GM18517 (cell line): ENCODE results near the gene ARAP1.

Experiments used
- ATAC-seq: cut with Tn5 transposase; IDR thresholded peaks from one replicate; pipeline ENCODE4 v1.9.1; 2021; ENCODE audit warnings: mild to moderate bottlenecking, moderate library complexity; ENCODE audit not compliant: unreplicated experiment

Gene ARAP1

DNA sequence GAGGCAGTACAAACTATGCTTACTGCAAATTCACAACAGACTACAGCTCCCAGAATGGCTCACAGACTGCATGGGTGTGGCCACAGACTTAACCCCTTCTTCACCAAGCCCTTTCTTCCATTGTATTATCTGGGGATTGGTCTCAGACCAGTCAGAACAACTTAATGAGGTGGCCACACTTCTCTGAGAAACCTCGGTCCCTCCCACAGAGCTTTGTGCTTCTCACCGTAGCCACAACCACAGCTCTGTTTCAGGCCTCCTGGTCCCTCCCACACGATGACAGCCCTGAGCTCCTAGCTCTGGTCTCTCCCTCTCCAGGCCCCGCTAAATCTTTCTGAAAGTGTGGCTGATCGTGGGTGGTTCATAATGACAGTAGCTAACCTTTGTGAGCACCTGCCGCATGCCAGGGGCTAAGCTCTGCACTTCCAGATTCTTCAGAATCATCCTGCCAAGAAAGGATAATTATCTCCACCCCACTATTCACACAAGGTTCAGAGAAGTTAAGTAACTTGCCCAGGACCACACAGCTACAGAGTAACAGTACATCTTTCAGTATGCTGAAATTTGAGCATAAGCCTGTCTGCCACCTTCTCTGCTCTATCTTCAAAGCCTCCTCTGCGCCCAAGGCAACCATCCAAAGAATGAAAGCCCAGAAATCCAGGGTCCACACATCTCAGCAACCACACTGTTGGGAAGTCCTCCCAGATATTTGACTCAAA, 83.4 kb downstream of the ARAP1 start:
- ATAC-seq: peak; percentile 77

DNA sequence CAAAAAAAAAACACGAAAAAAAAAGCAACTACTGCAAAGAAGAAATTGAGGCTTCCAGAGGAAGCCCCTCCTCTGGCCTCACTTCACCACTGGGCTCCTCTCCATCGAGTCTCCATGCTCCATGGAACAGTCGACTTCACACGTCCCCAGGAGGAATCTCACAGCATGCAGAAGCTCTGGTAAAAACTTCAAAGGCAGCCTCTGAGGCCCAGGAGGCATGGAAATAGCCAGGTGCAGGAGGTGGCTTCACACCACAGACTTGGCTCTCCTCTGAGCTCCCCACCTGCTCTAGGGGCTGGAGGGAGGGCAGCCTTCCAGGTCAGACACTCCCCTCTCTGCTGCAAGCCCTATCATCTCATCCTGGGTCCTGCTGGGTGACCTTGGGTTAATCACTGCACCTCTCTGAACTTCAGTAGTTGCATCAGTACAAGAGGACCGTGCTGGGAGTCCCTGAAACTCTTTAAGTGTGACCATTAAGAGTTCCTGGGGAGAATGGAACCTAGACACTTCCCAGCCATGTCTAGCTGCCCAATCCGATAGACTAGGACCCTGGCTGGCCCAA, 86.2 kb downstream of the ARAP1 start:
- ATAC-seq: no peak

DNA sequence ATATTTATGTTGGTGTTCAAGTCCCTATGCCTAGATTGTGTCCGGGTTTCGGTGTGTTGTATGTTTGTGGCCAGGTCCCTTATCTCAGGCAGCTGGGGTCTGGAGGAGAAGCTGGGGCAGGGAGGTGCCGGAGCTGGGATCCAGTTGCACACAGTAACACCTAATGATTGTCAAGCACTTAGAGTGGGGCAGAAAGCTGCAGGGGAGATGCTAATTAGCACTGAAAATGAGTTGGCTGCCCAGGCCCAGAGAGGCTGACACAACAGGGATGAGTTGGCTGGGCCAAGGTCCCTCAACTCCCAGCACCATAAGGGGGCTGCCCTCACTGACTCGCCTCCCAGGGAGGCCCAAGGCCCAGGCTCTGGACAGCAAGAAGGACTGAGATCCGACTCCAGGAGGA, 90.2 kb downstream of the ARAP1 start:
- ATAC-seq: no peak

DNA sequence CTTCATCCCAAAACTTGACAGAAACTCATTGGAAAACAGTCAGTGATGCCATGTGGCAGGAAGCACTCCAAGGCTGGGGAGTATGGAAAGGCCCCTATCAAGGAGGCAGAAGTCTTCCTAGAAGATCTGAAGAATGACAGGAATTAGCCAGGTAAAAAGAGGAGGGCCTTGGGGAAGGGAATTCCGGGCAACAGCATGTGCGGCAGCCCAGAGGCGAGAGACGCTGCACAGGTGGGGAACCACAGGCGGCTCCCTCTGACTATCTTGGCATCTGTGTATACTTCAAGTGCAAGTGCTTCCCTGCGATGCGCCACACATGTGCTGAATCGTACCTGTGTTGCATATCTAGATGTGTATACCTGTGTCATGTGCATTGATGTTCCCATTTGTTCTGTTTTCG, 90.7 kb downstream of the ARAP1 start:
- no peak for ATAC-seq

DNA sequence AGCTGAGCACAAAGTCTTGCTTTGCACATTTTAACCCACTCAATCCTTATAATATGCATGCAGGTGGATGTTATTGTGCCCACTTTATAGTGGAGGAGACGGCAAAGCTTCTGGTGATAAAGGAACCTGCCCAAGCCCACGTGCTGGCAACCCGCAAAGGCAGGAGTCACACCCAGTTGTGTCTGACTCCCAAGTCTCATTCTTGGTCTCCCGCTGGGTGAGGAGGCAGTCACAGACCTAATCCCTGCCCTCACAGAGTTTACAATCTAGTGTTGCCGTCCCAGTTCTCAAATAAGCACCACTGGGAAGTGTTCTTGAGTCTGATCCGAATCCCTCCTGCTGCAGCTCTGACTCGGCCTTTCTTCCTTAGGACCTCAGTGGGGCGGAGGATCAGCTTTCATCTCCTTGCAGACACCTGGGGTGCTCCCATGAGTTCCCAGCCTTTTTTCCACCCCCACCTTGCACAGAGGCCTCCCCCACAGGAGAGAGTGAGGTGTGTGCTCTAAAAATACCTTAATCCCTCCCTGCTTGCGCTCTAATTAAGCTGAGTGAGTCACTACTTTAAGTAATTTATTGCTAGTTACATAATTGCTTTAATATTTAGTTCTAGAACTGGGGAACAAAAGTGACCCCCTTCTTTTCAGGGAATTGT, 93.1 kb downstream of the ARAP1 start:
- ATAC-seq: no peak

DNA sequence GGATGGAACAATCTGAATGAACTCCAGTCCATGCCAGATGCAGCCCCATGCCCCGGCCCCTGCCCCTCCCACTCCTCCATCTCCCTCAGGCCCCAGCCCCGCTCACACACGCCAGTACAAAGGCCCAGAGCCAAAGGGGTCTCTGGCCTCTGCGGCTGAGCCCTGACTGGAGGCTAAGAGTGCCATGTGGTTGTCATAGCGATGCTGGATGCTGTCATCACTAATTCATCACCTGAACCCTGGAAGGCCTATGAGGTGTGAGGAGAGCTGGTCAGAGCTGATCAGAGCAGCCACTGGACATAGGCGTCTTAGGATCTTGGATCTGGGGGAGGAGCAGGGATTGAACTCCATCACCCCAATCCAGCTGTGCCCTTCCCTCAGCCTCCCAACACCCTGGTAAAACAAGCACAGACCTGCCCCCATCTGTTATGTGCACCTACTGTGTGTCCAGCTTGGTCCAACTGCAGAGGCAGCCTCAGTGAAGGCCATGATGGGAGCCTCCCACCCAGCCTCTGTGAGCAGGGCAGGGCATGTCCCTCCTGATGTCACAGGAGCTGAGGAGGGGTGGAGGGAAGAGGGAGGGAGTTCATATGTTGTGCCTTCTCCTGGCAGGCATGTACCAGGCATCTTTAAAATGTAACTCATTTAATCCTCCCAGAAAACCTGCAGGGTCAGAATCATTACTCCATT, 94.7 kb downstream of the ARAP1 start:
- no peak for ATAC-seq

DNA sequence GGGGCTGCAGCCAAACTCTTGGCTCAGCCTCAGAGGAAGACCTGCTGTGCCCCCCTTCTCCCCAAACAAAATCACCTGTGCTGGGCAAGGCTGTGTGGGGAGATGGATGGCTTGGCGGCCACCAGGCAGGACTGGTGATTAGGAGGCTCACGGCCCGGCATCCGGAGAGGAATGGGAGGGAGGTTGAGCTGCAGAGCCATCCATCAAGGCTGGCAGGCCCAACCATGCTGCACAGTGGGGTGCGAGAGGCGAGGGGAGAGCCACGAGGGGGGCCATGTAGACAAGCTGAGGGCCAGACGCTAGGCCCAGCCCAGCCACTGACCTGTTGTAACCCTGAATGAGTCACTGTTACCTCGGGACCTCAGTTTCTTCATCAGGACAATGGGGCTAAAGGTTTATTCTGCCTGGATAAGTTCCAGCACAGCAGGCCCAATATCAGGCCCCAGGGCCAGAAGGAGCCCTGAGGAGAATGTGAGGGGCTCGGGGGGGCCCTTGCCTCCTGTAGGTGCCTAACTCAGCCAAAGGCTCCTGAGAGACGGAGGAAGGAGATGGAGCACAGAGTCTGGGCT, 96.2 kb downstream of the ARAP1 start:
- no peak for ATAC-seq

DNA sequence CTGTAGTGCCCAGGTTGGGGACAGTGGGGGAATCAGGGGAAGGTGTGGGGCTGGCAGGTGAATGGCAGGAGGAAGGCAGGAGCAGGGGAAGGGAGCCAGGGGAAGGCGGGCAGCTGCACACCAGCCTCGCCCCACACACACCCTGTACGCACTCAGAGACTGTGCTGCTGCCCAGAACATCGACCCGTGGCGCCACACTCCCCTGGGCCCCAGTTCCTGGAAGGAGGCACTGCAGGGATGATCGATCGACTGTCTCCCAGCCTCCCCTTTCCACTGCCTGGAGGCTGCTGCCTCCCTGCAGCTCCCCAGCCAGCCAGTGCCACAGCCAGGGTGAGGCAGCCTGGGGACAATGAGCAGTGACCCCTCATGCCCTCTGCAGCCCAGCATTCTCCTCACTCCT, 97.2 kb downstream of the ARAP1 start:
- no peak for ATAC-seq

DNA sequence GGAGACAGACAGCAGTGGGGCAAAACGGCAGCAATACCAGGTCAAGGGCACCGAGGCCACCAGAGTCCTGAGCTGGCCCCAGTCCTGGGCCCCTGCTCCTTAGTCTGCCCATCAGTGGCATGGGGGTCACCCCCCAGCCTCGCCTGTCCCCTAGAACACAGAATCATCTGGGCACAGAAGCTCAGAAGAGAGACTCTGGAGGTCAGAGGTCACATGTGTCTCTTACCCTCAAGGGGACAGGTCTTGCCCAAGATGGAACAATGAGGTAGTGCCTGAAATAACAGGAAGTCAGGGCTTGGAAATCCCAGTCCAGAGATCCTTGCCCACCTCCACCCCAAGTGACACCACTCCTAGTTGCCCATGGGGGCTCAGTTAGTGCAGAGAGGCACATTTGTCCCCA, 98.6 kb downstream of the ARAP1 start:
- ATAC-seq: no peak

DNA sequence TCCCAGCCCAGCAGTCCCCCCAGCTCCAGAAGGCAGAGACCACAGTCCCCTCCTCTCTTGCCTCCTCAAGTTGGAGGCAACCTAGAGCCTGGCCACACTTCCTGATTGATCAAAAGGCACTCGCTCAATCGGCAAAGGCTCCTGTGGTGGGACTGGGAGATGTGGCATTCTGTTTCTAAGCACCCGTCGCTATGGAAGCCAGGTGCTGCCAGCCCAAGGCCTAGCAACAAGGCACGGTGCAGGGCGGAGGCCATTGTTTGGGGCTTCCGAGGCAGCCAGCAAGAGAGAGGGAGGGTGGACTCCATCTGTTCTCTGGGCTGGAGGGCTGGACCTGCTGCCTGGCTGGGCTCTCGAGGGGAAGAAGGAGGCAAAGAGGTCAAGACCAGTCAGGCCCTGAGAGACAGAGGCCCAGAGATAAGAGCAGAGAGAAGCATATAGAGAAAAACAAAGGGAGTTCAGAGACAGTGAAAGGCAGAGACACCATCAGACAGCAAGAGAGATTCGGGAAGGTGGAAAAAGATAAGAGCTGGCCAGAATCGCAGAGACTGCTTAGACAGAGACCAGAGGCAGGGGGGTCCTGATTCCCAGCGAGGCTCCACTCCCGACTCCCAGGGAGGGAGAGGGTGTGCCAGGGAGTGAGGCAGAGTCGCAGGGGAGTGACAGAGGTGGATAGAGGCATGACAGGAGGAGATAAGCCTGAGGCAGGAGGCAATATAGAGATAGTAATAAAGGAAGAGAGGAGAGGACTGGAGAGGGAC, 99.2 kb downstream of the ARAP1 start:
- ATAC-seq: no peak

DNA sequence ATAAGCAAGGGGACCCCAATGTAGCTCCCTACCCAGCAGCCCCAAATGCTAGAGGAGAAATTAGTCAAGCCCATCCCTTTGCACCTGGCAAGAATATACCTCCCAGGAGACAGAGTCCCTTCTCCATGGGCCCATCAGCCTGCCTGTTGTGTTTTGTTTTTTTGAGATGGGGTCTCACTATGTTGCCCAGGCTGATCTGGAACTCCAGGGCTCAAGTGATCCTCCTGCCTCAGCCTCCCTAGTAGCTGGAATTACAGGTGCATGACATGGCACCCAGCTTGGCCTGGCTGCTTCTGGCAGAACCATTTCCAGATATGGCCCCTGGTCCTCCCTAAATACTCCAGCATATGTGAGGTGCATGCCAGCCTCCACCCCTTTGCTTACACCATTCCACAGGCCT, 100.1 kb downstream of the ARAP1 start:
- no peak for ATAC-seq

DNA sequence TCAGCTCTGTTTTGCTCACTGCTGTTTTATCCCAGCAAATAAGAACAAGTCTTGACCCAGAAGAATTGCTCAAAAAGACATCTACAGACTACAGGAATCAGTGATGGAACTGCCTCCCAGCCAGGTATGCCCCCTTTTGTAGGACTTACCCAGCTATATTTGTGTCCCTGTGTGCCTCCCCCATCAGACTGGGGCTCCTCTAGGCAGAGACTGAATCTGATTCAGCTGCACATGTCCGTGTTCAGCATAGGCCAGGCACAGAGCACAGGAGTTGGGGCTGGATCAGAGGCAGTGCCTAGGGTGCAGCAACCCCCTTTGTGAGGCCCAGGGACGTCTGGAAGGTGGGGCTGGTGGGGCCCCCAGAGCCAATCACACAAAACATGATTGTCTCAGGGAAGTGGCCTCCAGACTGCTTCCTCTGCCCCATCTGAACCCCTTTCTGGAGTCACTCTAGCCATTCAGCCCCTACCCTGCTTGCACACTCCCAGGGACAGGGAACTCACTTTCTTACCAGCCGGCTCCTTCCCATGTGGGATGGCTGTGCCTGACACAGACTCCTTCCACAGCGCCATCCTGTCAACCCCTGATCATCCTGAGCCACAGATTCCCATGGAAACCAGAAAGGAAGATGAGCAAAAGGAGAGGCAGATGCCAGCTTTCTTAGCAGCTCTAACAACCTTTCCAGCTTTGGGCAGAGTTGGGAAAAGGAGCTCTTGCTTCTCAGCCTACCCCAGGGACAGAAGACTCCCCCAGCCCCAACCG, 102.8 kb downstream of the ARAP1 start:
- no peak for ATAC-seq

DNA sequence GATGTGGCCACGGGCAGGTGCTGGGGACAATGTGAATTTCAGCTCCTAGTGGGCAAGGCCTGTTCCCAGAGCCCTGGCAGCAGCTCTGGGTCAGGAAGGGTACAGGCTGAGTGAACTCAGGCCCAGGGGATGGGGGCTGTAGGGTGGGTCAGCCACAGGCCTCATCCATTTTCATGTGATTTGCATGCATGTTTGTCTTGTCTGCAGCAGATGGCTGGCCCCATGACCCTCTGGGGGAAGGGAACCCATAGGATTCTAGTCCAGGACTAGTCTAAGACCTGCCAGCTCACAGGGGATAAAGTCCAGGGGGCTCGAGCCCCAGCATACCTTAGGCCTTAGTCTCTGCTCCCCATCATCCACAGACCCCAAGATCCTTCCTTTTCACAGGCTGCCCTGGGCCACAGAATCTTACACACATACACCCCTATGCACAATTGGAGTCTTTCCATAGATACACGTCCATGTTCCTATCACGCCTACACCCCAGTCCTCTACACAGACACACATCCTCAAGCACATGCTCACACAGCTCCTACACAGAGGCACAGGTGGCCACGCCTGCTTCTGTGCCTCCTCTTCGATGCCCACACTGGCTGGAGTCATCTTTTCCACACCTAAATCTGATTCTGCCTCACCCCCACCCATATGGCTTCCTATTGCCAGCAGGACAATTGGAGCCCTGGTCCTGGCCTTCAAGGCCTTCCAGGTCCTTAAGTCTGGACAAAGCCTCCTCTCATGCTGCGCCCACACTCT, 103.6 kb downstream of the ARAP1 start:
- ATAC-seq: no peak

DNA sequence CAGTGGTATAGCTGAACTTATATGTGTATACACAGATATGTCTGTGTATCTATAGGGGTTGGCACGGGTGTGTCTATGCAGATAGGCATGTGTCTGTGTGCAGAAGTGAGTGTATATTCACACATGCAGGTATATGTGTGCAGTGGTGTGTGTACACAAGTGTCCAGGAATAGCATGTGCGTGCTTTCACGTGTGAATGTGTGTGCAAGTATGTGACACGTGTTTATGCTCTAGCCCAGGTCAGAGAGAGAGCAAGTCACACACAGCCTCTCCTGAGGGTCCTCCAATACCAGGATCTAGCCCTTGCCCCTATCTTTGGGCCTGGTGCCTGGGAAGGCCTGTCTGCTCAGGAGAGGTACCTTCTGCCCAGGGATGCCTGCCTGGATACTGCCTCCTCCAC, 104.3 kb downstream of the ARAP1 start:
- ATAC-seq: no peak

DNA sequence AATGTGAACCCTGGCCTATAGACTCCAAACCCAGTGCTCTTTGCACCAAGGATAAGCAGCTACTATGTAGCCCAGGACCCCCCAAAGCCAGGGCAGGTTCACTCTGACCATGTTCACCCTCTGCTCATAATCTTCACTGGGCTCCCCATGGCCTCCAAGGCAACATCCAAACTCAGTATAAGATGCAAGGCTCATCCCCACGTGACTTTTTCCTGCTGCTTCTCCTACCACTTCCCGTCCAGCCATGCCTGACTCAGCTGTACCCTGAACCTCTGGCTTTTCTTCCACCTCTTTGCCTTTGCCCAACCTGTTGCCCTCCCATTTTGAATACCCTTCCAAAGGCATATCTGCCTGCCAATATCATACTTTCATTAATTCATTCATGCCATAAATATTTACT, 105.7 kb downstream of the ARAP1 start:
- ATAC-seq: no peak

DNA sequence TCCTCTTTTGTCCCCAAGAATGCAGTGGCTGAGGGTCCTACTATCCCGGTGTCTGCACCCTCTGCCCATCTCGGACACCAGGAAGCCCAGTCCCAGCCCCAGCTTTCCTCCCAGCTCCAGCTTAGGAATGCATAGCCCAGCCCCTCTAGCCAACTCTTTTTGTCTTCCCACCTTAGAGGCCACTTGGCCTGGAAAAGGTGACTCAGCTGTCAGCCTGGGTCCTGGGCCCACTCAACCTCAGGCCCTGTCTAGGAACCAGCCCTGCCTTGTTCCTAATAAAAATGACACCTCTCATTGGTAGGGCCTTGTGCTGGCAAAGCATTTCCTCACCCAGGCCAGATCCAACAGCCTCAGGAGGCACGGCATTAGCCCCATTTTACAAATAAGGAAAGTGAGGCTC, 106.2 kb downstream of the ARAP1 start:
- ATAC-seq: no peak

DNA sequence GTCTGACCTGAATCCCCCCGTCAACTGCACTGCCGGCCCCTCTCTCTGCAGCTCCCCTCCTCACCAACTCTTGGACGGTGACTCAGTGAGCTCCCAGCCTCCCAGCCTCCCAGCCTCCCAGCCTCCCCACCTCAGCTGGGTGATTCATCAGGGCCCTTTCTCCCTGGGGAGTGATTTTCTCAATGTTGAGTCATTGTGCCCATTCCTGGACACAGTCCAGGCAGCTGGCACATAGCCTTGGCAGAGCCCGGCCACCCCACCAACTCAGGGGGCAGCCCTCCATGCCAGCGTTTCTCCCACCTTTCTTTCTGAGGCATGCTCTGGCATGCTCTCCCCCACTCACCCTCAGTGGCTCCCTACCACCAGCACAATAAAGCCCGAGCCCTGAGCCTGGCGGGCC, 108.7 kb downstream of the ARAP1 start:
- ATAC-seq: no peak

DNA sequence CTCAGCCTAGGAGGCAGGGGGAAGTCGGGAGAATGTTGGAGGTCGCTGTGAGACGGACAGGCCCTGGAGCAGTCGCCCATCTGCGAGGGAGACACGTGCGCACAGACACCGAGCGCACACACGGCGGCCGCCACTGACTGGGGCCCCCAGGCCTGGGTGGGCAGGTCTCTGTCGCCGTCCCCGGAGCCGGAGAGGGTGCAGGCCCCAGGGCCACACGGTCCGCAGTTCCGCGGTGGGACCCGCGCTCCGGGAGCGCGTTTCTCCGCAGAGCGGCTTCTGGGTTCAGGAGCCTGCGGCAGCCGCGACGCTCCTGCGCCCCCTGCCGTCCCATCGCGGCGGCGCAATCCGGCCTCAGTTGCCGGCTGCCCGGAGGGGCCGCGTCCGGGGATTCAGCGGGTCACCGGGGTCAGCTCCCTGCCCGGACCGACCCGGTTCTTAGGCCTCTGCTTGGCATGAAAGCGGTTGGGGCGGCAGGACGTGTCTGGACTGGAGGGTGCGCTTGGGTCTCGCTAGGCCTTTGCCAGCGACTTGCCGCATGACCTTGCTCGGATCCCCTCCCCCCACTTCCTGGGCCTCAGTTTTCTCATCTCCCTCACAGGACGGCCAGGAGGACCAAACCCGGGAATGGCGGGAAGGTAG, 109.2 kb downstream of the ARAP1 start:
- ATAC-seq: no peak
